HG03432 (cell line): ENCODE results near the gene RERE.
"Not testable (repeated sequence)": the region's sequence is repeated elsewhere in the genome, so short reads cannot be mapped to it uniquely, and the experiment has no call there.

Experiments
- ATAC-seq: cut with Tn5 transposase; IDR thresholded peaks from one replicate; pipeline ENCODE4 v1.9.1; 2021; ENCODE audit warnings: mild to moderate bottlenecking, moderate library complexity; ENCODE audit not compliant: unreplicated experiment

RERE gene

GRCh38 chr1:8396083-8396785 is 421.2 kb downstream of the RERE start:
- ATAC-seq, result no peak

DNA sequence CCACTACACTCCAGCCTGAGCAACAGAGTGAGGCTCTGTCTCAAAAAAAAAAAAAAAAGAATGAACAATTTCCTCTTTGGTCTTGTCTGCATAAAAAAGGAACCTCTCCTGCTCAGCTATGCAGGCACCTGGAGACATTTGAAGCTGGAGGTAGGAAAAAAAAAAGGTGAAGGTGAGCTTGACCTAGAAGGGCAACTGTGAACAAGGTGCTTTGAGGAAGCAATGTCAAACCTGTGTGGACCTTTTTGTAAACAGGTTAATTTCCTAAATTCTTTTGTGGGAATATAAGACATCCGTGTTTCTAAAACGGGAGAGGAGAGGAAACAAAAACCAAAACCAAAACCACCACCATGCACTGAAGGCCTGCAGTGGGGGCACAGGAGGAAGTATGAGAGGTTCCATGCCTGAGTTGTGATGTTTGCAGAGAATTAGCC is 422.0 kb downstream of the RERE start:
- ATAC-seq, result no peak

DNA sequence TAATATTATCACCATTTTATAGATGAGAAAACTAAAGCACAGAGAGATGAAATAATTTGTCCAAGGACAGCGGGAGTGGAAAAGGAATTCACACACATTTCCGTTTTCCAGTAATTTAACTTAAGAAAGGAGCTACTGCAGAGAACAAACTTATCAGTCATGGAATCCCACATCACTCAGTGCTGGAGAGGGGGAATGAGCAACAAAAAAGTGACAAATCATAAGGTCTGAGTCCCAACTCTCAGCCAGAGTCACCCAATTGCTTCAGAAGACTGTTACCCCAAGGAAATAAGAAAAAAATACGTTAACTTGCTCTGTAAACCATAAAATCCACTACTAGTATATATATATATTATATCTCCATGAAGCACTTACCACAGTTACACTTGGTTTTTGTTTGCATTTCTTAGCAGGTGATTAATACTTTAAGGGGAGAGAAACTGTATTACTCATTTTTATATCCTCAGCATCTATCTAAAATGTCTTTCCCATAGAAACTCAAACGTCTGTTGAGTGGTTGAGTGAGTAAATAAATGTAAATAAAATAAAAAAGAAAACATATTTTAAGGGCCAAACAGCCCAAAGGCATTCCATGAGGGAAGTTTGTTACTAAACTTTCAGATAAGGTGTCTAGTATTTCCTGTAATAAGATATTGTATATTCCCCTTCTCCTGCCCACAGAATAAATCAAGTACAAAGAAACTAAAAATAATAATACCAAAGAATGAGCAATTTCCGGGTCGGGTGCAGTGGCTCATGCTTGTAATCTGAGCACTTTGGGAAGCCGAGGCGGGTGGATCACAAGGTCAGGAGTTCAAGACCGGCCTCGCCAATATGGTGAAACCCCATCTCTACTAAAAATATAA is 422.8 kb downstream of the RERE start:
- ATAC-seq, result no peak

DNA sequence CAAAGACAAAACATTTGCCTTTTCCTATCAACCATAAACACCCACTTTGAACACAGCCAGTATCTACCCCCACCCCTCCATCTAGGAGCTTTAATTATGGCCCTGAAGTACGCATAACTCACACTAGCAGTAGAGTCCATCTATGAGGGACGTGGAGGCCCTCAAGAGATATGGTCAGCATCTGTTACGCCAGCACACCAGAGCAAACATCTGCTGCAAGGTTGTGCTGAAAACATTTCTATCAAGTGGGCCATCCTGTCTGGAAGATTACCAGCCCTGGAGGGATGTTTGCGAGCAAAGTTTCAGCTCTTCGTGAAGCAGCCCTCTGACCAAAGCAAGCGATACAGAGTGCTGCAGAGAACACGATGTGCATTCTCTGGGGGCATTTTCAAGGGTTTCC is 424.9 kb downstream of the RERE start:
- ATAC-seq, result no peak

- ATAC-seq, result no peak
Observed at GRCh38 chr1:8390707-8391106, 426.7 kb downstream of the RERE start.

DNA sequence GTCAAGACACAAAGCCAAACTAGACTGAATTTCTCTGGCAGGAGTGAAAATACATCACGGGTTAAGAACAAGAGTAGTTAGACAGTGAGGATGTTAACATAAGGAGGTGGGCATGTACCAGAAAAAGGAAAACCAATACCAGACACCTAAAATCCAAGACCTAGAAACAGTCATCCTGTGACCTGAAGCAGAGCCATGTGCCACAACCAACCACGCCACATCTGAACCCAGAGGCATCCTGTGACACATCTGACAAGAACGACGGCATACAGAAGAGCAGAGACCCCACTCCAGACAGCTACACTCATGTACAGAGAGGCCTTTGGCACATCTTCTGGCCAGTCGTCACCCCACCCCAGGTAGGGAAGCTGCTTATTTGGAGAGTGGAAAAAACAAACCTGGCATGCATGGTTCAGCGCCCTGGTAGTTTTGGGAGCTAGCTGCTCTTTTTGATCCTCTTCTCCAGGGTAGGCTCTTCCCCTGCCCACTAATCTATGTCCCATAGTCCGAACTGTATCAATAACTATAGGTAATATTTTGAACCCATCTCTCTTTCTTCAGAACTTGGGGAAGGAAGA is 427.4 kb downstream of the RERE start:
- ATAC-seq, result no peak

GRCh38 chr1:8388732-8389562 is 428.5 kb downstream of the RERE start:
- no peak for ATAC-seq

- ATAC-seq, result no peak
Observed at GRCh38 chr1:8386247-8386646, 431.2 kb downstream of the RERE start.

DNA sequence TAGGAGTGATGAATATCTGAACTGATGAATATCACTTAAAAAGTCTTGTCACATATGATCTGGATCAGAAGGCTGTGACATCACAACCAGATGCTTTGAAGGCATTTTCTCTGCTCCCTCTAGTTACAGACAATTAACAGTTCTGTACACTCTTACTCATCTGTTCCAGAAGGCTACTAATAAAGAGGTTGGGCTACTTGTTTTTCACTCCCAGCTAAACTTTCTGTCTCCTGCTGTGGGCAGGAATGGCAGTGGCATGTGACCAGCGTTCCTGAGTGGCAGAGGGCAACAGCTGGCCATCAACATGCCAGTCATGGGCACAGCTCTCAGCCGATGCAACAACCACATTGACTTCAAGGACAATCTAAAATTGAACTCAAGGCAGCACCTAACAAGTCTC is 432.9 kb downstream of the RERE start:
- ATAC-seq, result no peak

DNA sequence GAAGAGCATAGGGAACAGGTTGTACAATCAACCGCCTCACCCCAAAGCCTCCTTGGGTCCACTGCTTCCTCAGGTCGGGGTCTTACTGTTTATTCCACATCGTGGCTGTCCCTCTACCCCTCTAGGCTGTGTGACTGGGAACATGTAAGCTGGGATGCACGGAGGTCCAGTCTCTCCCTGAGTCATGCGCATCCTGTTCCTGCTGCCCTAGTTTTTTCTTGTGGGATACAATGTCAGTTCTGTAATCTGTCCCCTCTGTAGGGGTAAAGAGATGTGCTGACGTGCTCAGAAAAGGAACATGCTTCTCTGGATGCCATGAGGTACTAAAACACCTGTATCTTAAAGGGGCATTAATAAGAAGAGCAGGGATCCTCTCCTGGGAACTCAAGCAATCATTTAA is 433.4 kb downstream of the RERE start:
- ATAC-seq, result no peak

- no peak for ATAC-seq
Observed at GRCh38 chr1:8382608-8383505, 434.6 kb downstream of the RERE start.

- no peak for ATAC-seq
Observed at GRCh38 chr1:8382051-8382505, 435.4 kb downstream of the RERE start.

DNA sequence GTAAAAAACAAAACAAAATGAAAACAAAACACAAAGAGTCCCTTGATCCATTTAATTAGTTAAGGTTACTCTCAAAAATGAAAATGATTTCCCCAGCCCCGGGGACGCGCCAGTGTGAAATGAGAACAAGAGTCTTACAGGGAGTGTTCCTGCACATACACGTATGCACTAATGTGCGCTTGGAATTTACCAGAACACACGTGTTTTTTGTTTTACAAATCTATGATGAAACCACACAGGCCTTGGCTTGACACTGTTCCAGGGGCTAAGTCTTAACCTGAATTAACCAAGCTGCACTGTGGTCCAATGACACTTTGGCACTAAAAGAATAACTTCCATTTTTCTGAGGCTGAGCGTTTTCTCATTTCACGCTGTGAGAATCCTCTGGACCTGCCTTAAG is 435.8 kb downstream of the RERE start:
- ATAC-seq, result no peak

DNA sequence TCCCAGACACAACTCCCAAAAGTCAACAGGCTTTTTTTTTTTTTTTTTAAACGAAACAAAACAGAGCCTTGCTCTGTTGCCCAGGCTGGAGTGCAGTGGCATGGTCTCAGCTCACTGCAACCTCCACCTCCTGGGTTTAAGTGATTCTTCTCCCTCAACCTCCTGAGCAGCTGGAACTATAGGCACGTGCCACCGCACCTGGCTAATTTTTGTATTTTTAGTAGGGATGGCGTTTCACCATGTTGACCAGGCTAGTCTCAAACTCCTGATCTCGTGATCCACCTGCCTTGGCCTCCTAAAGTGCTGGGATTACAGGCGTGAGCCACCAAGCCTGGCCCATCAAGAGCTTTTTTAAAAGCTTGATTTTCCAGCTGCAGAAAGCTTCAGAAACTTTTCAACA is 437.1 kb downstream of the RERE start:
- ATAC-seq, result not testable (repeated sequence)

DNA sequence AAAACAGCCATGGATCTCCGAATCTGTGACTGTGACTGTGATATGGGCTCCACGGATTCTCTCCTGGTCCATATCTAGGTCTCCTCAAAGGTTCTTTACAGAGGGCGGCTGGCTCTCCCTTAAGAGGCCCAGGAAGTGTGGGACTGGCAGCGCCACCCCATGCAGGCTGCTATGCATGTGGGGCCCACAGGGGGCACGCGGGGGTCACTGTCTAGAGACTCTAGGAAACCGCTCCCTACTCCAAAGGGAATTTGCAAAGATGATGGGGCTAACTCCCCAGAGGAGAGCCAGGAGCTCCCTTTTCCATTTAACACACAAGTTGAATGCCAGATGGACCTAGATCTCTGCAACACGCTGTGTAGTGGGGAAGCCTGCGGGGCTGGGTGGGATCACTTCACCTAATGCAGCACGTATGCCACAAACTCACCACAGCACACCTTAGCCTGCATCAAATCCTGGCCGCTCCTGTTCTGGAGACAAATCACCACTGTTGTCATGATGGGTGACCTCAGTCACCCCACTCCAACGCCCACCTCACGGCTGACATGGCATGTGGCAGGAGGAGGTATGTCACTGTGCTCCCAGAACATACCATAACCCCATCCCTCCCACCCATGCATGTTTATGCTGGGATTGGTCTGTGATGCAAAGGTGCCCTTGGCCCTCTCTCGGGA is 437.8 kb downstream of the RERE start:
- no peak for ATAC-seq

GRCh38 chr1:8378981-8379470 is 438.4 kb downstream of the RERE start:
- ATAC-seq, result no peak

- ATAC-seq, result no peak
Observed at GRCh38 chr1:8378178-8378577, 439.3 kb downstream of the RERE start.

DNA sequence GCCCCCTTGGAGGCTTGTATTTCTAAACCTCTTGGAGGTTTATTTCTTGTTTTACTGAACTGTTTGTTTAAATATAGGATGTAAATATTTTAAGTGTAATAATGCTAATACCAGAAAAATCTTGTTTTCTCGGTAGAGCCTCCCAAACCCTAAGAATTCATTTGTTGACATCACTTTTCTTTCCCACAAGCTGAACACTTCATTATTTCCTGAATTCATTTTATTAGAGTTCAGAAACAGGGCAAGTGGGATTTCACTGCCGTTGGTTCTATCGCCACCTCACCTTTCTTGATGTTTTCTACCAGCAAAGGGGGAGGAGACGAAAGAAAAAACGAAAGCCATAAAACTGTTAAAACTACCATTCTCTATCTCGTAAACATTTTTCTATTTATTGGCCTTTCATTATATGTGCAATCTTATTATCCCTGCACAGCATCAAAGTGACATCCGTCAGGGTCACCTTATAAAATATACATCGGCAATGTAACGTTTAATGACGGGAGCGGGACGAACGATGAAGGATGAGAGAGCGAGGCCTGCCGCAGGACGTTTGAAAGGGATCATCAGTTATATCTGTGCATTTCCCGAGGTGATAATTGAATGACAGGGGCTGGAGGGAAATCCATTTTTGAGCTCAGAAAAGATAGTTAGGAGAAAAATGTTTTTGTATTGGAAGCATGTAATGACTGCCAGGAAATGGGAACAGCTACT is 440.0 kb downstream of the RERE start:
- no peak for ATAC-seq
